GM23338 (cell line): Measurements from ENCODE around the gene KIF3B. TPM values are rescaled to one million over a fixed set of nuclear protein-coding genes. Genes with fewer than 3 reads are reported as not detected.
"Not testable (repeated sequence)": the region's sequence is repeated elsewhere in the genome, so short reads cannot be mapped to it uniquely, and the experiment has no call there.

Experiments
- ATAC-seq: fragments of 200-7000 bp; cut with Tn5 transposase; 3 replicates; pipeline ENCODE4 v1.9.1; 2020
- DNase-seq: peaks from one replicate; pipeline ENCODE4 v3.0.0-alpha.2; 2015; ENCODE audit warnings: low spot score
- H2AFZ ChIP-seq: fragments of 200-600 bp; sonication (generic); 2 replicates; pipeline ENCODE4 v1.8.0; 2016; ENCODE audit warnings: antibody characterized with exemption, mild to moderate bottlenecking, moderate library complexity
- H3F3A ChIP-seq: fragments of 200-600 bp; sonication (generic); replicated peaks from 2 replicates; pipeline ENCODE4 v1.8.0; 2017; ENCODE audit warnings: antibody characterized with exemption, mixed run types, low read depth
- H3K27ac ChIP-seq: fragments of 200-600 bp; sonication (generic); 2 replicates; pipeline ENCODE4 v1.6.1; 2016; ENCODE audit warnings: low read depth
- H3K27me3 ChIP-seq: fragments of 200-600 bp; sonication (generic); 2 replicates; pipeline ENCODE4 v1.8.0; 2016; ENCODE audit warnings: mild to moderate bottlenecking, mixed run types, moderate library complexity; ENCODE audit not compliant: insufficient read depth
- H3K36me3 ChIP-seq: fragments of 200-600 bp; sonication (generic); 2 replicates; pipeline ENCODE4 v1.8.0; 2016; ENCODE audit warnings: mild to moderate bottlenecking; ENCODE audit not compliant: insufficient read depth
- H3K4me1 ChIP-seq: fragments of 200-600 bp; sonication (generic); 2 replicates; pipeline ENCODE4 v1.8.0; 2016; ENCODE audit warnings: mild to moderate bottlenecking, moderate library complexity; ENCODE audit not compliant: insufficient read depth
- H3K4me2 ChIP-seq: fragments of 200-600 bp; sonication (generic); 2 replicates; pipeline ENCODE4 v1.7.1; 2017; ENCODE audit warnings: mixed run types
- H3K4me3 ChIP-seq: fragments of 200-600 bp; sonication (generic); 2 replicates; pipeline ENCODE4 v1.6.1; 2016; ENCODE audit warnings: mixed run types
- H3K79me2 ChIP-seq: fragments of 200-600 bp; sonication (generic); replicated peaks from 2 replicates; pipeline ENCODE4 v1.8.0; 2017; ENCODE audit warnings: mild to moderate bottlenecking; ENCODE audit not compliant: insufficient read depth
- H3K9me2 ChIP-seq: fragments of 200-600 bp; sonication (generic); 2 replicates; pipeline ENCODE4 v1.8.0; 2017; ENCODE audit not compliant: insufficient read depth
- H4K20me1 ChIP-seq: fragments of 200-600 bp; sonication (generic); replicated peaks from 2 replicates; pipeline ENCODE4 v1.8.0; 2017; ENCODE audit warnings: mild to moderate bottlenecking; ENCODE audit not compliant: insufficient read depth
- H3K27ac Mint-ChIP-seq: 2 replicates; pipeline ENCODE4 v1.8.0; 2020; ENCODE audit warnings: inconsistent platforms, mild to moderate bottlenecking, moderate library complexity, mixed read lengths
- H3K27me3 Mint-ChIP-seq: 3 replicates; pipeline ENCODE4 v1.8.0; 2022; ENCODE audit warnings: low read depth, mild to moderate bottlenecking, moderate library complexity, mixed read lengths, inconsistent platforms; ENCODE audit not compliant: insufficient read depth, poor library complexity
- H3K36me3 Mint-ChIP-seq: 3 replicates; pipeline ENCODE4 v1.8.0; 2021; ENCODE audit warnings: low read depth, mild to moderate bottlenecking, inconsistent platforms, moderate library complexity, mixed read lengths
- H3K4me1 Mint-ChIP-seq: 3 replicates; pipeline ENCODE4 v1.8.0; 2020; ENCODE audit warnings: mild to moderate bottlenecking, inconsistent platforms, mixed read lengths
- H3K4me3 Mint-ChIP-seq: 3 replicates; pipeline ENCODE4 v1.8.0; 2021; ENCODE audit warnings: moderate library complexity, mild to moderate bottlenecking, inconsistent platforms, mixed read lengths
- H3K9me3 Mint-ChIP-seq: 3 replicates; pipeline ENCODE4 v1.8.0; 2020; ENCODE audit warnings: moderate library complexity, mild to moderate bottlenecking, inconsistent platforms, mixed read lengths
- microRNA counts: library from miRNA; unstranded; fragments of <30 nt; microRNA quantifications from one replicate; lab custom pipeline; 2017
- polyA plus RNA-seq: library from polyadenylated mRNA; unstranded; fragments of >200 nt; fragmentation: Nextera tagmentation; extraction: Ambion mirVana; gene quantifications from 2 replicates; pipeline ENCODE4 v1.2.1, GENCODE V29; 2016
- total RNA-seq: library from RNA; depleted of rRNA; stranded (reverse); fragments of >200 nt; shearing (Covaris generic); gene quantifications from 2 replicates; pipeline ENCODE4 v1.2.3, GENCODE V29; 2014; rRNA removed

Gene KIF3B
- total and polyA plus RNA-seq, 2 experiments from 2014 or later, result 6.1 to 22.8 TPM

GRCh38 chr20:32383441-32383840 lies 106.0 kb downstream of the KIF3B start:
- not testable (repeated sequence) for H3K4me1 ChIP-seq, H3K36me3 ChIP-seq, H3F3A ChIP-seq, ATAC-seq, H3K27ac Mint-ChIP-seq, H3K36me3 Mint-ChIP-seq, H3K4me3 ChIP-seq, H3K27me3 ChIP-seq, H3K9me3 Mint-ChIP-seq, H2AFZ ChIP-seq, H3K4me3 Mint-ChIP-seq, H3K4me1 Mint-ChIP-seq, H3K27me3 Mint-ChIP-seq, DNase-seq, H3K4me2 ChIP-seq, H3K9me2 ChIP-seq, H3K27ac ChIP-seq, H3K79me2 ChIP-seq
- H4K20me1 ChIP-seq, result peaks cover 43% of the 10 kb centered on the region

MicroRNAs encoded within 50 kb of the gene (microRNA counts, 767-probe panel; counts per million panel counts)
- not detected for microRNA hsa-miR-1825 (lab: Ali Mortazavi, UCI)

Other genes with a start within 250 kb of the KIF3B start
- gene HCK, start 225.4 kb upstream of the KIF3B start, total RNA-seq, result 0.97 and 1.2 TPM in 2 replicates
- 0.43 TPM in 1 of 2 replicates, not detected in the other for gene HCK, start 225.4 kb upstream of the KIF3B start, polyA plus RNA-seq
- gene TM9SF4, start 167.9 kb upstream of the KIF3B start, total RNA-seq, result 47.5 and 52.6 TPM in 2 replicates
- 20.3 and 20.4 TPM in 2 replicates for gene TM9SF4, start 167.9 kb upstream of the KIF3B start, polyA plus RNA-seq
- gene PLAGL2, start 69.9 kb upstream of the KIF3B start, total RNA-seq, result 28.2 and 32.0 TPM in 2 replicates
- gene PLAGL2, start 69.9 kb upstream of the KIF3B start, polyA plus RNA-seq, result 13.2 and 14.1 TPM in 2 replicates
- gene POFUT1, start 69.8 kb upstream of the KIF3B start, total RNA-seq, result 34.0 and 34.8 TPM in 2 replicates
- 9.3 and 10.3 TPM in 2 replicates for gene POFUT1, start 69.8 kb upstream of the KIF3B start, polyA plus RNA-seq
- gene ASXL1, start 80.7 kb downstream of the KIF3B start, total RNA-seq, result 29.0 and 33.0 TPM in 2 replicates
- gene ASXL1, start 80.7 kb downstream of the KIF3B start, polyA plus RNA-seq, result 10.4 and 20.8 TPM in 2 replicates